K562 (cell line): ENCODE data around the gene YJU2. TPM values are rescaled to one million over a fixed set of nuclear protein-coding genes. Genes with fewer than 3 reads are reported as not detected.

ENCODE experiments used
- ATAC-seq: fragments of 200-7000 bp; cut with Tn5 transposase; 3 replicates; pipeline ENCODE4 v1.9.1; 2020; ENCODE audit warnings: moderate library complexity
- BruUV-seq: library from RNA; stranded (reverse); fragments of 400-500 nt; replicated peaks from 2 replicates; lab custom pipeline; 2021; lab: Mats Ljungman, UMichigan
- CTCF ChIA-PET: fragments of 300-600 bp; formaldehyde crosslinking; extraction: SDS; loops from one replicate; lab custom pipeline; 2021; ENCODE audit warnings: low intra/inter-chr PET ratio; lab: Yijun Ruan, JAX
- POLR2A ChIA-PET: fragments of 300-600, 350-650 bp; sonication (Branson Sonifier 250); formaldehyde crosslinking; extraction: SDS; loops from one replicate; lab custom pipeline; 2021; ENCODE audit warnings: antibody characterized with exemption, inconsistent platforms; lab: Yijun Ruan, JAX
- DNase-seq, 4 experiments: peaks; one replicate each; pipeline versions ENCODE4 v3.0.0 to v3.0.0-alpha.2; 2011 to 2018; ENCODE audit warnings: low spot score in 3 of 4, mixed read lengths in 3 of 4; ENCODE audit errors: extremely low read depth in 1 of 4
- FAIRE-seq: peaks from 2 replicates; lab custom pipeline; 2011; peaks lifted over from hg19 to GRCh38; lab: Jason Lieb, UNC
- H2AFZ ChIP-seq: 2 replicates; pipeline ENCODE4 v1.6.0; 2011; ENCODE audit warnings: low read depth, low read length, control low read depth, inconsistent platforms
- H3K27ac ChIP-seq: fragments of 200-600 bp; 3 replicates; pipeline ENCODE4 v1.8.0; 2011; ENCODE audit warnings: low read depth, mild to moderate bottlenecking, control low read depth, inconsistent platforms, low read length, moderate library complexity, mixed read lengths; ENCODE audit errors: extremely low read depth
- H3K27me3 ChIP-seq, 2 experiments: fragments of 300-600 bp in 1 of 2; 2 replicates in 1 of 2; 3 replicates in 1 of 2; pipeline versions ENCODE4 v1.6.0 to v1.8.0; 2011; ENCODE audit warnings: inconsistent platforms in 2 of 2, low read length in 2 of 2, mild to moderate bottlenecking in 1 of 2, mixed read lengths in 1 of 2, moderate library complexity in 1 of 2; ENCODE audit not compliant: control insufficient read depth in 2 of 2, insufficient read depth in 2 of 2
- H3K36me3 ChIP-seq: fragments of 300-600 bp; 3 replicates; pipeline ENCODE4 v1.8.0; 2011; ENCODE audit warnings: mild to moderate bottlenecking, low read length, inconsistent platforms; ENCODE audit not compliant: control insufficient read depth, insufficient read depth
- H3K4me1 ChIP-seq, 2 experiments: fragments of 200-600 bp in 1 of 2; replicated peaks in 1 of 2; 2 replicates in 1 of 2; 3 replicates in 1 of 2; pipeline versions ENCODE4 v1.5.1 to v1.8.0; 2011; ENCODE audit warnings: inconsistent platforms in 2 of 2, low read length in 2 of 2, mild to moderate bottlenecking in 1 of 2, mixed read lengths in 1 of 2, moderate library complexity in 1 of 2; ENCODE audit not compliant: control insufficient read depth in 2 of 2, insufficient read depth in 2 of 2
- H3K4me2 ChIP-seq: 2 replicates; pipeline ENCODE4 v1.6.1; 2011; ENCODE audit warnings: low read length, control low read depth, inconsistent platforms, mixed read lengths; ENCODE audit not compliant: insufficient read depth
- H3K4me3 ChIP-seq: fragments of 200-600 bp; sonication (generic), shearing (Covaris generic); 2 replicates; pipeline ENCODE4 v1.5.1; 2016; ENCODE audit warnings: control low read depth, inconsistent platforms
- H3K79me2 ChIP-seq: fragments of 200-600 bp; 3 replicates; pipeline ENCODE4 v1.8.0; 2011; ENCODE audit warnings: low read length, inconsistent platforms; ENCODE audit not compliant: control insufficient read depth, insufficient read depth
- H3K9ac ChIP-seq, 2 experiments: 2 replicates each; pipeline versions ENCODE4 v1.6.0 to v1.6.1; 2011; ENCODE audit warnings: low read depth in 2 of 2, low read length in 2 of 2, control low read depth in 1 of 2, inconsistent platforms in 1 of 2, mild to moderate bottlenecking in 1 of 2, mixed read lengths in 1 of 2; ENCODE audit not compliant: insufficient read depth in 1 of 2
- H3K9me1 ChIP-seq: one replicate; pipeline ENCODE4 v1.6.0; 2011; ENCODE audit warnings: inconsistent platforms, mild to moderate bottlenecking, low read length, moderate library complexity; ENCODE audit not compliant: control insufficient read depth, insufficient read depth
- H3K9me3 ChIP-seq: replicated peaks from 2 replicates; pipeline ENCODE4 v1.5.1; 2011; ENCODE audit warnings: low read depth, low read length, inconsistent platforms; ENCODE audit not compliant: control insufficient read depth, insufficient read depth
- H4K20me1 ChIP-seq: replicated peaks from 2 replicates; pipeline ENCODE4 v1.6.1; 2011; ENCODE audit warnings: low read length, inconsistent platforms, mixed read lengths; ENCODE audit not compliant: control insufficient read depth, insufficient read depth
- ADNP ChIP-seq: fragments of 200-800 bp; sonication (Bioruptor generic); IDR thresholded peaks from 2 replicates; pipeline ENCODE4 v1.6.1; 2016; ENCODE audit warnings: missing genetic modification characterization, missing compliant biosample characterization
- ARHGAP35 ChIP-seq: fragments of 450-650 bp; IDR thresholded peaks from 2 replicates; pipeline ENCODE4 v1.6.1; 2018; ENCODE audit not compliant: partially characterized antibody
- ATF7 ChIP-seq: fragments of 450-650 bp; IDR thresholded peaks from 2 replicates; pipeline ENCODE4 v1.7.1; 2014; ENCODE audit warnings: mild to moderate bottlenecking, moderate library complexity
- CBX1 ChIP-seq: sonication (generic); IDR thresholded peaks from 2 replicates; pipeline ENCODE4 v1.6.1; 2016; ENCODE audit warnings: antibody characterized with exemption, low read depth, mild to moderate bottlenecking
- CREM ChIP-seq: IDR thresholded peaks from 2 replicates; pipeline ENCODE4 v1.6.1; 2014; ENCODE audit warnings: antibody characterized with exemption, low read depth
- ELK1 ChIP-seq: sonication (generic); formaldehyde crosslinking; IDR thresholded peaks from 2 replicates; pipeline ENCODE4 v1.8.1; 2022; ENCODE audit warnings: missing genetic modification reagents
- GATAD2B ChIP-seq: fragments of 450-650 bp; IDR thresholded peaks from 2 replicates; pipeline ENCODE4 v1.6.1; 2017; ENCODE audit warnings: mild to moderate bottlenecking, borderline replicate concordance
- MTF1 ChIP-seq: fragments of 250-450 bp; sonication (Bioruptor Pico); IDR thresholded peaks from 2 replicates; pipeline ENCODE4 v1.9.0; 2021; ENCODE audit warnings: moderate library complexity, mild to moderate bottlenecking, inconsistent platforms, borderline replicate concordance
- PHF20 ChIP-seq: fragments of 450-650 bp; IDR thresholded peaks from 2 replicates; pipeline ENCODE4 v1.6.1; 2018; ENCODE audit not compliant: partially characterized antibody
- RBM17 ChIP-seq: fragments of 200-400 bp; formaldehyde crosslinking; IDR thresholded peaks from 2 replicates; pipeline ENCODE4 v1.6.1; 2017; ENCODE audit warnings: low read depth, mild to moderate bottlenecking, low read length, borderline replicate concordance
- RBM34 ChIP-seq: fragments of 200-400 bp; formaldehyde crosslinking; IDR thresholded peaks from 2 replicates; pipeline ENCODE4 v1.6.1; 2018; ENCODE audit warnings: low read length, borderline replicate concordance; ENCODE audit not compliant: insufficient read depth
- RCOR1 ChIP-seq, 2 experiments: IDR thresholded peaks; 2 replicates each; pipeline ENCODE4 v1.6.1; 2012; ENCODE audit warnings: low read depth in 2 of 2, low read length in 2 of 2, borderline replicate concordance in 1 of 2, improper control_type of control experiment in 1 of 2
- THRAP3 ChIP-seq: fragments of 450-650 bp; IDR thresholded peaks from 2 replicates; pipeline ENCODE4 v1.6.1; 2016; ENCODE audit warnings: mild to moderate bottlenecking, inconsistent platforms, borderline replicate concordance
- ZBTB1 ChIP-seq: sonication (generic); formaldehyde crosslinking; IDR thresholded peaks from 2 replicates; pipeline ENCODE4 v1.8.1; 2023; ENCODE audit warnings: missing genetic modification reagents, low read depth, mild to moderate bottlenecking, borderline replicate concordance
- ZKSCAN1 ChIP-seq: fragments of 150-350 bp; IDR thresholded peaks from 2 replicates; pipeline ENCODE4 v1.6.1; 2016; ENCODE audit warnings: low read depth, low read length
- ZNF609 ChIP-seq: sonication (generic); formaldehyde crosslinking; IDR thresholded peaks from 2 replicates; pipeline ENCODE4 v1.8.1; 2023; ENCODE audit warnings: missing genetic modification reagents, mild to moderate bottlenecking, borderline replicate concordance
- ZNF696 ChIP-seq: fragments of 250-450 bp; sonication (Bioruptor Pico); conservative IDR thresholded peaks from 2 replicates; pipeline ENCODE4 v1.4.0; 2020; ENCODE audit warnings: mild to moderate bottlenecking, moderate library complexity
- WGBS: fragments of 100-300 bp; shearing (Covaris generic); methylation state at CpG from one replicate; pipeline ENCODE4 v1.1.6; 2016; ENCODE audit warnings: low coverage, mixed read lengths; ENCODE audit not compliant: insufficient coverage; ENCODE audit errors: missing lambda C conversion rate; 5-methylcytosine and 5-hydroxymethylcytosine counted together
- in situ Hi-C: fragments of 300-500 bp; cut with MboI; formaldehyde crosslinking; loops from 4 replicates; pipeline ENCODE4 v1.15.0; 2018; ENCODE audit warnings: inconsistent platforms, mixed read lengths
- intact Hi-C: fragments of 100-400 bp; cut with micrococcal nuclease; formaldehyde crosslinking; loops from 2 replicates; pipeline ENCODE4 v1.14.2; 2022
- polyA plus RNA-seq, 8 experiments: library from polyadenylated mRNA; depleted of rRNA in 4 of 8; stranded (reverse) in 5 of 8; unstranded in 3 of 8; fragments of >200 nt; fragmentation: Nextera tagmentation in 2 of 8; fragmentation: Illumina TruSeq in 1 of 8; extraction: Ambion mirVana in 2 of 8; extraction: Trizol in 1 of 8; gene quantifications; 2 replicates each; pipeline versions ENCODE4 v1.2.1 to v1.2.3, GENCODE V29; 2011 to 2014; ENCODE audit warnings: inconsistent platforms in 1 of 8, missing spikeins in 1 of 8
- total RNA-seq, 7 experiments: library from RNA; depleted of rRNA in 6 of 7; stranded (reverse); fragments of >200 nt in 6 of 7; fragmentation: Illumina TruSeq in 2 of 7; extraction: Trizol in 2 of 7; gene quantifications; 2 replicates each; pipeline versions ENCODE4 v1.2.1 to v1.2.3, GENCODE V29; 2011 to 2021; ENCODE audit warnings: low replicate concordance in 1 of 7

YJU2 gene
- total and polyA plus RNA-seq, 9 of the 15 experiments (the other 6 are each of a cell fraction or from before 2014, with no cell fraction given): 0.41 to 34.9 (median 19.3) TPM

- no peaks in the 10 kb centered on the region for H3K9me1 ChIP-seq
- no peaks in the 10 kb centered on the region for H4K20me1 ChIP-seq
- H3K79me2 ChIP-seq: no peaks in the 10 kb centered on the region
- intact Hi-C loops (no loop called here), in situ Hi-C loops (loop anchor here (10.0 kb wide), 1 partner anchor 68 kb away; the partner anchor contains the start of gene MPND)
- FAIRE-seq (no peak), ATAC-seq (no peak), DNase-seq (peak in 3 of 4 experiments; percentile 24 to 40 (median 39))
- no peak overlapping the region for H3K4me3 ChIP-seq
- ChIA-PET POLR2A (interaction anchor here (0.6 to 1.6 kb wide), 4 partner anchors 10 to 20 kb away, joined by 3 to 4 read pairs (median 3); no protein-coding TSS in a partner anchor), CTCF (no interaction called here)
- peaks cover 9 to 17% of the 10 kb centered on the region in 2 experiments; a peak in 4 of 5 replicates for H3K27me3 ChIP-seq
- H3K27ac ChIP-seq: no peak overlapping the region
- 0 out of 4 replicates have a peak overlapping the region, but pooled peaks of 1 of the 2 experiments have one; percentile 31 for H3K9ac ChIP-seq
- no peak overlapping the region for H3K4me2 ChIP-seq
- no peaks in the 10 kb centered on the region for H3K36me3 ChIP-seq
- no peaks in the 10 kb centered on the region for H3K9me3 ChIP-seq
- WGBS: 10% methylated on average over 16 of the region's 16 CpGs
- H3K4me1 ChIP-seq: peaks cover 0 to 22% of the 10 kb centered on the region in 2 experiments; a peak in 4 of 5 replicates
- H2AFZ ChIP-seq: no peak overlapping the region; the same call in 1 of the 2 replicates
- BruUV-seq: no TSS peak
- TF ChIP-seq ELK1 (CRISPR knock-in tag) (no peak), ARHGAP35 (no peak), ADNP (peak; percentile 77), THRAP3 (no peak), ZKSCAN1 (no peak), CBX1 (peak; percentile 84; the same call in 1 of the 2 replicates), MTF1 (CRISPR knock-in tag) (no peak), RBM34 (no peak), ZBTB1 (CRISPR knock-in tag) (no peak), ATF7 (no peak), GATAD2B (no peak), ZNF696 (CRISPR knock-in tag) (no peak), PHF20 (peak; percentile 42), RCOR1 (IDR thresholded peaks at IDR 0.05; ENCODE audit: borderline replicate concordance in 1 of 2, low read depth in 2 of 2, low read length in 2 of 2) (0 out of 4 replicates have a peak, but pooled peaks of 1 of the 2 experiments have one; percentile 5), RBM17 (no peak), CREM (no peak), ZNF609 (no peak)
Measured at GRCh38 chr19:4277191-4277696, 30.4 kb downstream of the YJU2 start.
